Bronchial epithelial cell (primary cell): ENCODE data around the gene TUBA3C. TPM values are rescaled to one million over a fixed set of nuclear protein-coding genes. Genes with fewer than 3 reads are reported as not detected.

Experiments
- DNase-seq: peaks from one replicate; pipeline ENCODE4 v3.0.0-alpha.2; 2010; ENCODE audit warnings: low read depth
- FAIRE-seq: peaks from 2 replicates; lab custom pipeline; 2011; peaks lifted over from hg19 to GRCh38; lab: Jason Lieb, UNC
- H3K27me3 ChIP-seq: 2 replicates; pipeline ENCODE4 v1.5.1; 2011; ENCODE audit warnings: low read length; ENCODE audit not compliant: control insufficient read depth, insufficient read depth
- H3K36me3 ChIP-seq: 2 replicates; pipeline ENCODE4 v1.5.1; 2011; ENCODE audit warnings: low read length; ENCODE audit not compliant: control insufficient read depth, insufficient read depth
- H3K4me3 ChIP-seq: 2 replicates; pipeline ENCODE4 v1.5.1; 2011; ENCODE audit warnings: mild to moderate bottlenecking, low read depth, low read length, control low read depth
- total RNA-seq: library from RNA; depleted of rRNA; stranded (reverse); fragments of >200 nt; gene quantifications from 2 replicates; pipeline ENCODE4 v1.2.1, GENCODE V29; 2014
- TF ChIP-seq, protein P1 (sequence below): IDR thresholded peaks from 2 replicates; pipeline ENCODE4 v1.5.1; 2011; ENCODE audit warnings: mild to moderate bottlenecking, moderate library complexity, low read length, control low read depth, inconsistent platforms; ENCODE audit not compliant: insufficient read depth, severe bottlenecking

The TUBA3C gene
- total RNA-seq, 1 donor from 2014 or later, result not detected

DNA sequence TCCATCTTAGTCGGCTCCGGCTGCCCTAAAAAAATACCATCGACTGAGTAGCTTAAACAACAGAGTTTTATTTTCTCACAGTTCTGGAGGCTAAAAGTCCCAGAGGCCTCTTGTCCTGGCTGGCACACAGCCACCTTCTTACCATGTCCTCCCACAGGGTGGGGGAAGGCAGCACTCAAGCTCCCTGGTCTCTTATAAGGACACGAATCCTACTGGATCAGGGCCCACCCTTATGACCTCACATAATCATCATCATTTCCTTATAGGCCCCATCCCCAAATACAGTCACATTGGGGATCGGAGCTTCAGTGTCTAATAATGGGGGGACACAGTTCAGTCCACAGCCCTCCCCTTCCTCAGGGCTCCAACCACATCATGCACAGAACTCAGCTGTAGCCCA, 2.6 kb upstream of the TUBA3C start:
- Histone ChIP-seq H3K36me3 (no peaks in the 10 kb centered on the region), H3K4me3 (no peak overlapping the region), H3K27me3 (no peaks in the 10 kb centered on the region)
- TF ChIP-seq, protein P1, sequence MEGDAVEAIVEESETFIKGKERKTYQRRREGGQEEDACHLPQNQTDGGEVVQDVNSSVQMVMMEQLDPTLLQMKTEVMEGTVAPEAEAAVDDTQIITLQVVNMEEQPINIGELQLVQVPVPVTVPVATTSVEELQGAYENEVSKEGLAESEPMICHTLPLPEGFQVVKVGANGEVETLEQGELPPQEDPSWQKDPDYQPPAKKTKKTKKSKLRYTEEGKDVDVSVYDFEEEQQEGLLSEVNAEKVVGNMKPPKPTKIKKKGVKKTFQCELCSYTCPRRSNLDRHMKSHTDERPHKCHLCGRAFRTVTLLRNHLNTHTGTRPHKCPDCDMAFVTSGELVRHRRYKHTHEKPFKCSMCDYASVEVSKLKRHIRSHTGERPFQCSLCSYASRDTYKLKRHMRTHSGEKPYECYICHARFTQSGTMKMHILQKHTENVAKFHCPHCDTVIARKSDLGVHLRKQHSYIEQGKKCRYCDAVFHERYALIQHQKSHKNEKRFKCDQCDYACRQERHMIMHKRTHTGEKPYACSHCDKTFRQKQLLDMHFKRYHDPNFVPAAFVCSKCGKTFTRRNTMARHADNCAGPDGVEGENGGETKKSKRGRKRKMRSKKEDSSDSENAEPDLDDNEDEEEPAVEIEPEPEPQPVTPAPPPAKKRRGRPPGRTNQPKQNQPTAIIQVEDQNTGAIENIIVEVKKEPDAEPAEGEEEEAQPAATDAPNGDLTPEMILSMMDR, result no peak
- DNase-seq, result no peak
- FAIRE-seq, result no peak

DNA sequence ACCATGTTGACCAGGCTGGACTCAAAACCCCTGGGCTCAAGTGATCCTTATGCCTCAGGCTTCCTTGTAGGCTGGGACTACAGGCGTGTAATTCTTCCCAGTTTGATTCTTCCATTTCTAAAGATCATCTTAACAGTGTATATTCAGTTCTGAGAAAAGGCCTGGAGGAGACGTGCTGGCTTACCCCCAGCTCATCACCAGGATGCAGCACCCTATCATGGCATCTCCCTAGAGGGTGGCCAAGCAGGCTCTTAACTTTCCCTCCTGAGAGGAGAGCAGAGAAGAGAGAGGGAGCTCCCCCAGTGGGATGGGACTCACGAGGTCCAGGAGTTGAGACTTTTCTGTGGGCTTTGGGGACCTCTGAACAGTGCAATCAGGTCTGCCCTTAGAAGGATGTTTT, 2.1 kb upstream of the TUBA3C start:
- no peak for FAIRE-seq
- no peak for DNase-seq
- Histone ChIP-seq H3K27me3 (no peaks in the 10 kb centered on the region), H3K4me3 (no peak overlapping the region), H3K36me3 (no peaks in the 10 kb centered on the region)
- TF ChIP-seq, protein P1, result no peak

DNA sequence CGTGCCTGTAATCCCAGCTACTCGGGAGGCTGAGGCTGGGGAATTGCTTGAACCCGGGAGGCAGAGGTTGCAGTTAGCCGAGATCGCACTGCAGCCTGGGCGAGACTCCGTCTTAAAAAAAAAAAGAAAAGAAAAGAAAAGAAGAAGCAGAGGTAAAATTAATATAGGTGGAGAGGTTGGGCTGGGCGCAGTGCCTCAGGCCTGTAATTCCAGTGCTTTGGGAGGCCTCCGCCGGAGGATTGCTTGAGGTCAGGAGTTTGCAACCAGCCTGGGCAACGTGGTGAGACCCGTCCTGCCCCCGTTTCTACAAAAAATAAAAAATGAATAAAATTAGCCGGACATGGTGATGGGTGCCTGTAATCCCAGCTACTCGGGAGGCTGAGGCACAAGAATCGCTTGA, 912 bp upstream of the TUBA3C start:
- DNase-seq (no peak), FAIRE-seq (no peak)
- TF ChIP-seq, protein P1, result no peak
- H3K36me3 ChIP-seq, result no peaks in the 10 kb centered on the region
- no peak overlapping the region for H3K4me3 ChIP-seq
- H3K27me3 ChIP-seq, result no peaks in the 10 kb centered on the region

DNA sequence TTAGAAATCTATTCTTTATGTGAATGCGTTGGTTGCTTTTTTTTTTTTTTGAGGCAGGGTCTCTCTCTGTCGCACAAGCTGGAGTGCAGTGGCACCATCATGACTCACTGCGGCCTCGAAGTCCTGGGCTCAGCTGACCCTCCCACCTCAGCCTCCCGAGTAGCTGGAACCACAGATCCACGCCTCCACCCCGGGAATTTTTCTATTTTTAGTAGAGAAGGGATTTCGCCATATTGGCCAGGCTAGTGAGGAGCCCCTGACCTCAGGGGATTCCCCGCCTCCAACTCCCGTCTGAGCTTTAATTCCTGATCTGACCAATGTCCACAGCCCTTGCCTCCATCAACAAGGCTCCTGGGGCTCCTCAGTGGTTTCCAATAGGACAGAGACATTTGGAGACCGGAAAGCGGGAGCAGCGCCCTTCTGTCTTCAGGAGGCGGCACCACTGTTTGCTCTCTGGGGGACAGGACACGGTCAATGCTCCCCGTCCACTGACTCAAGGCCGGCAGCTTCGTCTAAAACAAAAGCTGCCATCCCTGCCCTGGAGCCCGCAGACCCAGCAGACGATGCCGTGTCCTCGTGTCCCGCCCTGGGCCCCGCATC, 503 bp downstream of the TUBA3C start:
- DNase-seq (no peak), FAIRE-seq (no peak)
- no peaks in the 10 kb centered on the region for H3K27me3 ChIP-seq
- H3K4me3 ChIP-seq, result no peak overlapping the region
- TF ChIP-seq, protein P1, result no peak
- no peaks in the 10 kb centered on the region for H3K36me3 ChIP-seq

DNA sequence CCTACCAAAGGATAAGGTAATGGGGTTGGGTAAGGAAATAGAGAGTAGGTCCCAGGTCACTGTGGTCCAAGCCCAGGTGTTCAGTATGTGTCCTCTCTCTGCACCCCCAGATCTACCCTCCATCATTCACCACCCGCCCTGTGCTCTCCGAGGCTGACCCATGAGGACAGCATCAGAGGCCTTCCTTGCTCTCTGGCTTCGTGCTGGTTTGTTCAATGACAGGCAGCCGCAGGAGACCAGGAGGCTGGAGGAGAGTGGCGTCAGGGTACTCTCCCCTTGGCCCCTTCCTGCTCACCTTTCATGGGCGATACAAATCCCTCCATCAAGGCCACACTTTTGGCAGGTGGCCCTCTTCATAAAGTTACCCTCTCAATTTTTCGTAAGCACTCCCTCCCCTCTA, 1.7 kb downstream of the TUBA3C start:
- no peak for DNase-seq
- TF ChIP-seq, protein P1, result no peak
- H3K36me3 ChIP-seq, result no peaks in the 10 kb centered on the region
- no peaks in the 10 kb centered on the region for H3K27me3 ChIP-seq
- FAIRE-seq, result no peak
- no peak overlapping the region for H3K4me3 ChIP-seq
